D721Med (cell line): ENCODE results near the gene CHST11.

Source experiments
- DNase-seq: peaks from one replicate; pipeline ENCODE4 v3.0.0; 2011; ENCODE audit warnings: low spot score; ENCODE audit not compliant: insufficient read length
- FAIRE-seq: peaks from 2 replicates; lab custom pipeline; 2011; peaks lifted over from hg19 to GRCh38; lab: Jason Lieb, UNC
- CTCF ChIP-seq: IDR thresholded peaks from 2 replicates; pipeline ENCODE4 v1.5.1; 2012; ENCODE audit warnings: mild to moderate bottlenecking, control low read depth; ENCODE audit not compliant: insufficient read depth; ENCODE audit errors: missing control alignments

The CHST11 gene

GRCh38 chr12:104427547-104427938, 29.2 kb upstream of the CHST11 start:
- TF ChIP-seq CTCF: no peak
- no peak for FAIRE-seq
- DNase-seq: no peak

GRCh38 chr12:104433061-104433460, 23.7 kb upstream of the CHST11 start:
- FAIRE-seq (no peak), DNase-seq (no peak)
- TF ChIP-seq CTCF: no peak

- DNase-seq (no peak), FAIRE-seq (no peak)
- TF ChIP-seq CTCF: no peak
Observed at GRCh38 chr12:104434129-104434528, 22.6 kb upstream of the CHST11 start.

- FAIRE-seq (no peak), DNase-seq (no peak)
- no peak for TF ChIP-seq CTCF
Observed at GRCh38 chr12:104435175-104435574, 21.6 kb upstream of the CHST11 start.

- FAIRE-seq (no peak), DNase-seq (no peak)
Observed at GRCh38 chr12:104435765-104436164, 21.0 kb upstream of the CHST11 start.

GRCh38 chr12:104436790-104437189, 20.0 kb upstream of the CHST11 start:
- DNase-seq (no peak), FAIRE-seq (no peak)
- no peak for TF ChIP-seq CTCF

More at GRCh38 chr12:104435765-104436164, 21.0 kb upstream of the CHST11 start:
- no peak for TF ChIP-seq CTCF

- DNase-seq (no peak), FAIRE-seq (no peak)
- TF ChIP-seq CTCF: no peak
Observed at GRCh38 chr12:104438134-104438533, 18.6 kb upstream of the CHST11 start.
